Measurements from ENCODE around the gene POLR2F.
"Not testable (repeated sequence)": the region's sequence is repeated elsewhere in the genome, so short reads cannot be mapped to it uniquely, and the experiment has no call there.

POLR2F gene

GRCh38 chr22:37955825-37956397, 2.4 kb downstream of the POLR2F start:
- not testable (repeated sequence) for DNase-seq

- no peak for DNase-seq
Measured at GRCh38 chr22:37957232-37957631, 3.7 kb downstream of the POLR2F start.

GRCh38 chr22:37959231-37959825, 5.8 kb downstream of the POLR2F start:
- no peak for DNase-seq

- no peak for DNase-seq
Measured at GRCh38 chr22:37961062-37961461, 7.6 kb downstream of the POLR2F start.

GRCh38 chr22:37965940-37966664, 12.6 kb downstream of the POLR2F start:
- no peak for DNase-seq

- DNase-seq: no peak
Measured at GRCh38 chr22:37967147-37967546, 13.6 kb downstream of the POLR2F start.

GRCh38 chr22:37967637-37968451, 14.3 kb downstream of the POLR2F start:
- no peak for DNase-seq

- DNase-seq: no peak
Measured at GRCh38 chr22:37968452-37969251, 15.2 kb downstream of the POLR2F start.

- DNase-seq: no peak
Measured at GRCh38 chr22:37970864-37971263, 17.4 kb downstream of the POLR2F start.

GRCh38 chr22:37971475-37972434, 18.3 kb downstream of the POLR2F start:
- DNase-seq: no peak

GRCh38 chr22:37972527-37972926, 19.0 kb downstream of the POLR2F start:
- DNase-seq: no peak

GRCh38 chr22:37973271-37974170, 20.0 kb downstream of the POLR2F start:
- DNase-seq: no peak

GRCh38 chr22:37975153-37975552, 21.7 kb downstream of the POLR2F start:
- no peak for DNase-seq

- not testable (repeated sequence) for DNase-seq
Measured at GRCh38 chr22:37976022-37976421, 22.5 kb downstream of the POLR2F start.

- no peak for DNase-seq
Measured at GRCh38 chr22:37976547-37976946, 23.0 kb downstream of the POLR2F start.

GRCh38 chr22:37979782-37980181, 26.3 kb downstream of the POLR2F start:
- no peak for DNase-seq

- DNase-seq: no peak
Measured at GRCh38 chr22:37981282-37982011, 27.9 kb downstream of the POLR2F start.

- no peak for DNase-seq
Measured at GRCh38 chr22:37982151-37982785, 28.8 kb downstream of the POLR2F start.

All from activated CD4-positive, CD25-positive, alpha-beta regulatory T cell treated with anti-CD3 and anti-CD28 coated beads, Interleukin-2, amount 50 U/mL, for 72 hours (primary cell).